Neuronal stem cell (in vitro differentiated cells): Measurements from ENCODE around the gene PRMT9.

ENCODE experiments used
- DNase-seq: peaks from one replicate; pipeline ENCODE4 v3.0.0-alpha.2; 2013; ENCODE audit warnings: low spot score
- H2AFZ ChIP-seq: one replicate; pipeline ENCODE4 v1.6.1; 2013; ENCODE audit warnings: mild to moderate bottlenecking, low read length, inconsistent platforms
- H2AK5ac ChIP-seq: 2 replicates; pipeline ENCODE4 v1.6.1; 2013; ENCODE audit warnings: low read depth, mild to moderate bottlenecking, inconsistent platforms, low read length, moderate library complexity, mixed read lengths
- H2BK120ac ChIP-seq: 2 replicates; pipeline ENCODE4 v1.6.1; 2013; ENCODE audit warnings: low read depth, mild to moderate bottlenecking, inconsistent platforms, low read length, moderate library complexity, mixed read lengths
- H2BK12ac ChIP-seq: one replicate; pipeline ENCODE4 v1.6.1; 2013; ENCODE audit warnings: low read length, inconsistent platforms
- H2BK15ac ChIP-seq: 2 replicates; pipeline ENCODE4 v1.6.1; 2013; ENCODE audit warnings: mild to moderate bottlenecking, low read length, inconsistent platforms, mixed read lengths
- H2BK5ac ChIP-seq: one replicate; pipeline ENCODE4 v1.6.1; 2013; ENCODE audit warnings: inconsistent platforms, mild to moderate bottlenecking, low read length, moderate library complexity
- H3K14ac ChIP-seq: one replicate; pipeline ENCODE4 v1.6.1; 2013; ENCODE audit warnings: low read length, inconsistent platforms
- H3K18ac ChIP-seq: 2 replicates; pipeline ENCODE4 v1.6.1; 2013; ENCODE audit warnings: low read length, inconsistent platforms
- H3K23ac ChIP-seq: 2 replicates; pipeline ENCODE4 v1.6.1; 2013; ENCODE audit warnings: low read depth, mild to moderate bottlenecking, mixed read lengths, low read length, inconsistent platforms; ENCODE audit not compliant: poor library complexity
- H3K27ac ChIP-seq: replicated peaks from 3 replicates; pipeline ENCODE4 v1.5.1; 2013; ENCODE audit warnings: low read length, inconsistent platforms
- H3K27me3 ChIP-seq, 3 experiments: 2 replicates each; pipeline ENCODE4 v1.6.1; 2013; ENCODE audit warnings: low read length in 3 of 3, mild to moderate bottlenecking in 2 of 3, inconsistent platforms in 1 of 3, low read depth in 1 of 3, mixed read lengths in 1 of 3, moderate library complexity in 1 of 3; ENCODE audit not compliant: control insufficient read depth in 3 of 3, insufficient read depth in 3 of 3
- H3K36me3 ChIP-seq, 2 donors: replicated peaks in 1 of 2; 2 replicates each; pipeline ENCODE4 v1.6.1; 2013; ENCODE audit warnings: low read length in 2 of 2; ENCODE audit not compliant: control insufficient read depth in 2 of 2, insufficient read depth in 2 of 2
- H3K4ac ChIP-seq: 2 replicates; pipeline ENCODE4 v1.6.1; 2013; ENCODE audit warnings: inconsistent platforms, mild to moderate bottlenecking, low read length, moderate library complexity
- H3K4me1 ChIP-seq, 2 donors: 1 replicate in 1 of 2; 2 replicates in 1 of 2; pipeline ENCODE4 v1.6.1; 2013; ENCODE audit warnings: low read length in 2 of 2, low read depth in 1 of 2; ENCODE audit not compliant: control insufficient read depth in 2 of 2, insufficient read depth in 1 of 2
- H3K4me2 ChIP-seq: one replicate; pipeline ENCODE4 v1.6.1; 2013; ENCODE audit warnings: mild to moderate bottlenecking, low read length, inconsistent platforms; ENCODE audit not compliant: insufficient read depth, poor library complexity, severe bottlenecking
- H3K4me3 ChIP-seq, 2 donors: 2 replicates each; pipeline ENCODE4 v1.5.1; 2013; ENCODE audit warnings: low read length in 2 of 2, mild to moderate bottlenecking in 2 of 2, inconsistent platforms in 1 of 2, moderate library complexity in 1 of 2
- H3K79me1 ChIP-seq: one replicate; pipeline ENCODE4 v1.6.1; 2013; ENCODE audit warnings: low read depth, mild to moderate bottlenecking, inconsistent platforms, low read length, moderate library complexity
- H3K9ac ChIP-seq: one replicate; pipeline ENCODE4 v1.6.1; 2013; ENCODE audit warnings: mild to moderate bottlenecking, low read depth, low read length, inconsistent platforms; ENCODE audit not compliant: poor library complexity
- H3K9me3 ChIP-seq, 2 donors: replicated peaks in 1 of 2; 2 replicates each; pipeline versions ENCODE3 to v1.6.1; 2013; ENCODE audit warnings: low read length in 2 of 2, mild to moderate bottlenecking in 2 of 2, inconsistent platforms in 1 of 2, low read depth in 1 of 2, mixed read lengths in 1 of 2, moderate library complexity in 1 of 2; ENCODE audit not compliant: control insufficient read depth in 2 of 2, insufficient read depth in 1 of 2
- H4K8ac ChIP-seq: one replicate; pipeline ENCODE4 v1.6.1; 2013; ENCODE audit warnings: low read depth, mild to moderate bottlenecking, inconsistent platforms, low read length, moderate library complexity
- H4K91ac ChIP-seq: one replicate; pipeline ENCODE4 v1.6.1; 2013; ENCODE audit warnings: low read length, low read depth, mild to moderate bottlenecking, inconsistent platforms; ENCODE audit not compliant: poor library complexity
- WGBS, 2 donors: extraction: QIAGEN DNeasy Blood & Tissue Kit; methylation state at CpG; one replicate each; pipeline ENCODE4 v1.1.7; 2013; ENCODE audit warnings: missing lambda C conversion rate in 2 of 2, mixed read lengths in 1 of 2; ENCODE audit not compliant: insufficient read length in 2 of 2, insufficient replicate concordance in 1 of 2; ENCODE audit errors: extremely low coverage in 2 of 2; 5-methylcytosine and 5-hydroxymethylcytosine counted together

Gene PRMT9

GRCh38 chr4:147591106-147591505 is 92.9 kb downstream of the PRMT9 start:
- Histone ChIP-seq H2BK120ac (no peak overlapping the region), H3K4me2 (no peak overlapping the region), H2AFZ (no peak overlapping the region), H3K4me3 (no peak overlapping the region), H3K36me3 (no peaks in the 10 kb centered on the region), H4K8ac (no peak overlapping the region), H3K4ac (no peak overlapping the region), H2BK5ac (no peak overlapping the region), H2BK12ac (no peak overlapping the region), H3K27ac (no peak overlapping the region), H3K9me3 (no peaks in the 10 kb centered on the region), H2AK5ac (no peak overlapping the region), H3K4me1 (peaks cover 0 to 3% of the 10 kb centered on the region in 2 donors), H4K91ac (no peak overlapping the region), H3K14ac (no peak overlapping the region), H2BK15ac (no peak overlapping the region), H3K27me3 (no peaks in the 10 kb centered on the region), H3K23ac (no peak overlapping the region), H3K18ac (no peak overlapping the region), H3K79me1 (no peaks in the 10 kb centered on the region), H3K9ac (no peak overlapping the region)
- DNase-seq: no peak

GRCh38 chr4:147590249-147590920 is 93.6 kb downstream of the PRMT9 start:
- Histone ChIP-seq H2BK15ac (no peak overlapping the region), H3K9me3 (no peaks in the 10 kb centered on the region), H3K4me1 (peaks cover 0 to 3% of the 10 kb centered on the region in 2 donors), H3K79me1 (no peaks in the 10 kb centered on the region), H3K18ac (no peak overlapping the region), H2BK120ac (no peak overlapping the region), H2BK5ac (no peak overlapping the region), H2AK5ac (no peak overlapping the region), H3K9ac (no peak overlapping the region), H4K91ac (no peak overlapping the region), H3K4ac (no peak overlapping the region), H2AFZ (peak overlapping the region; percentile 26), H3K4me3 (no peak overlapping the region), H3K27me3 (no peaks in the 10 kb centered on the region), H2BK12ac (peak overlapping the region; percentile 58), H3K4me2 (no peak overlapping the region), H3K23ac (no peak overlapping the region), H3K14ac (no peak overlapping the region), H3K27ac (no peak overlapping the region), H4K8ac (no peak overlapping the region), H3K36me3 (no peaks in the 10 kb centered on the region)
- WGBS, 2 donors: no CpG with 5 or more reads among the region's 12 CpGs
- DNase-seq: peak; percentile 71

GRCh38 chr4:147589586-147589985 is 94.4 kb downstream of the PRMT9 start:
- Histone ChIP-seq H3K79me1 (no peaks in the 10 kb centered on the region), H3K4me2 (no peak overlapping the region), H3K9ac (no peak overlapping the region), H2BK120ac (no peak overlapping the region), H2BK5ac (no peak overlapping the region), H2BK15ac (no peak overlapping the region), H2AK5ac (no peak overlapping the region), H2AFZ (no peak overlapping the region), H3K4me1 (peaks cover 0 to 3% of the 10 kb centered on the region in 2 donors), H3K27me3 (no peaks in the 10 kb centered on the region), H3K9me3 (no peaks in the 10 kb centered on the region), H4K8ac (no peak overlapping the region), H3K4me3 (no peak overlapping the region), H3K36me3 (no peaks in the 10 kb centered on the region), H3K23ac (no peak overlapping the region), H3K4ac (no peak overlapping the region), H2BK12ac (no peak overlapping the region), H3K27ac (no peak overlapping the region), H3K14ac (no peak overlapping the region), H3K18ac (no peak overlapping the region), H4K91ac (no peak overlapping the region)
- DNase-seq: no peak
- no CpG with 5 or more reads among the region's 1 CpG for WGBS, 2 donors
